Measurements from ENCODE around the gene EPB41L4A. TPM values are rescaled to one million over a fixed set of nuclear protein-coding genes. Genes with fewer than 3 reads are reported as not detected.

Gene EPB41L4A
- total RNA-seq, 1 experiment from 2014 or later = 0.87 TPM

- POLR2A ChIA-PET = no interaction called here
These were observed 32.3 kb downstream of the EPB41L4A start for GRCh38 chr5:112386766-112387165.

GRCh38 chr5:112385969-112386368, 33.1 kb downstream of the EPB41L4A start:
- Histone ChIP-seq H3K4me3 (ENCODE audit: low read depth in 2 of 2, low read length in 2 of 2) (no peak overlapping the region), H3K27ac (ENCODE audit: low read length) (no peak overlapping the region), H3K9me3 (ENCODE audit: control insufficient read depth, insufficient read depth, low read depth, low read length) (no peaks in the 10 kb centered on the region), H3K4me1 (ENCODE audit: control insufficient read depth, insufficient read depth, low read length) (no peaks in the 10 kb centered on the region), H3K27me3 (ENCODE audit: control insufficient read depth, insufficient read depth, low read length) (peaks cover 2% of the 10 kb centered on the region; the same call in 1 of the 2 replicates), H3K36me3 (ENCODE audit: control insufficient read depth, insufficient read depth, low read length) (no peaks in the 10 kb centered on the region)
- TF ChIP-seq POLR2AphosphoS5 (IDR thresholded peaks at IDR 0.05; ENCODE audit: low read depth, low read length) (no peak), CTCF (IDR thresholded peaks at IDR 0.05) (no peak), SIN3A (IDR thresholded peaks at IDR 0.05; ENCODE audit: borderline replicate concordance, insufficient read depth, low read depth, low read length) (no peak), REST (IDR thresholded peaks at IDR 0.05; ENCODE audit: insufficient read depth in 1 of 2, low read depth in 2 of 2, low read length in 1 of 2) (no peak), TCF7L2 (IDR thresholded peaks at IDR 0.05; ENCODE audit: low read depth, low read length) (no peak)
- CTCF ChIA-PET = interaction anchor here (0.7 kb wide), 1 partner anchor 170 kb away, joined by 10 read pairs; no protein-coding TSS in a partner anchor
- no peak for ATAC-seq
- BruUV-seq (replicated peaks) = no TSS peak
- in situ Hi-C loops (cut with HindIII; ENCODE audit: low pct_unique_long_range_greater_than_20kb, low sequenced_read_pairs) = no loop called here
- DNase-seq (ENCODE audit: low read depth, low spot score) = no peak
- POLR2A ChIA-PET = no interaction called here
- intact Hi-C loops (cut with micrococcal nuclease; ENCODE audit: unreplicated experiment) = no loop called here

More at GRCh38 chr5:112386766-112387165, 32.3 kb downstream of the EPB41L4A start:
- no peaks in the 10 kb centered on the region for H3K36me3 ChIP-seq (ENCODE audit: control insufficient read depth, insufficient read depth, low read length)
- BruUV-seq (replicated peaks) = no TSS peak
- no peak for ATAC-seq
- intact Hi-C loops (cut with micrococcal nuclease; ENCODE audit: unreplicated experiment) (no loop called here), in situ Hi-C loops (cut with HindIII; ENCODE audit: low pct_unique_long_range_greater_than_20kb, low sequenced_read_pairs) (no loop called here)
- peaks cover 2% of the 10 kb centered on the region; the same call in 1 of the 2 replicates for H3K27me3 ChIP-seq (ENCODE audit: control insufficient read depth, insufficient read depth, low read length)
- TF ChIP-seq TCF7L2 (IDR thresholded peaks at IDR 0.05; ENCODE audit: low read depth, low read length) = no peak
- TF ChIP-seq CTCF (IDR thresholded peaks at IDR 0.05) = no peak
- no peak for TF ChIP-seq SIN3A (IDR thresholded peaks at IDR 0.05; ENCODE audit: borderline replicate concordance, insufficient read depth, low read depth, low read length)
- TF ChIP-seq POLR2AphosphoS5 (IDR thresholded peaks at IDR 0.05; ENCODE audit: low read depth, low read length) = no peak
- no peak for TF ChIP-seq REST (IDR thresholded peaks at IDR 0.05; ENCODE audit: insufficient read depth in 1 of 2, low read depth in 2 of 2, low read length in 1 of 2)
- CTCF ChIA-PET = no interaction called here
- no peak overlapping the region for H3K27ac ChIP-seq (ENCODE audit: low read length)
- no peaks in the 10 kb centered on the region for H3K9me3 ChIP-seq (ENCODE audit: control insufficient read depth, insufficient read depth, low read depth, low read length)
- no peaks in the 10 kb centered on the region for H3K4me1 ChIP-seq (ENCODE audit: control insufficient read depth, insufficient read depth, low read length)
- H3K4me3 ChIP-seq (ENCODE audit: low read depth in 2 of 2, low read length in 2 of 2) = no peak overlapping the region
- no peak for DNase-seq (ENCODE audit: low read depth, low spot score)
